KOPT-K1 (cell line): ENCODE data around the gene ANKRD11.
A peak's percentile ranks its signal among the peaks of the same experiment; 100 is the strongest.
"Not testable (repeated sequence)": the region's sequence is repeated elsewhere in the genome, so short reads cannot be mapped to it uniquely, and the experiment has no call there.

Source experiments
- H3K27ac ChIP-seq: fragments of 200-600 bp; sonication (generic); 2 replicates; pipeline ENCODE4 v1.5.1; 2016; ENCODE audit warnings: antibody characterized with exemption, mild to moderate bottlenecking, low read depth, low read length; ENCODE audit not compliant: poor library complexity, severe bottlenecking
- H3K36me3 ChIP-seq: fragments of 200-600 bp; sonication (generic); 2 replicates; pipeline ENCODE4 v1.5.1; 2017; ENCODE audit warnings: antibody characterized with exemption, mild to moderate bottlenecking, low read length, moderate library complexity; ENCODE audit not compliant: insufficient read depth
- H3K9me3 ChIP-seq: fragments of 200-600 bp; sonication (generic); 2 replicates; pipeline ENCODE4 v1.5.1; 2017; ENCODE audit warnings: antibody characterized with exemption, low read length, mild to moderate bottlenecking; ENCODE audit not compliant: insufficient read depth, poor library complexity, severe bottlenecking

The ANKRD11 gene

DNA sequence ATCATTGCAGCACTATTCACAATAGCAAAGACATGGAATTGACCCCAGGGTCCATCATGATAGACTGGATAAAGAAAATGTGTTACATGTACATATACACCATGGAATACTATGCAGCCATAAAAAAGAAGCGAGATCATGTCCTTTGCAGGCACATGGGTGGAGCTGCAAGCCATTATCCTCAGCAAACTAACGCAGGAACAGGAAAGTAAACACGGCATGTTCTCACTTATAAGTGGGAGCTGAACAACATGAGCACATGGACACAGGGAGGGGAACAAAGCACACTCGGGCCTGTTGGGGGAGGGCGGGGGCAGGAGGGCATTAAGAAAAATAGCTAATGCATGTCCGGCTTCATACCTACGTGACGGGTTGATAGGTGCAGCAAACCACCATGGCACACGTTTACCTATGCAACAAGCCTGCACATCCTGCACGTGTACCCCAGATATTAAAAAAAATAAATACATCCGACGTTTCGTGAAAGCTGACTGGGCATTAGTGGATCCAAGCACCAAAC, 243.9 kb downstream of the ANKRD11 start:
- no peak overlapping the region for H3K27ac ChIP-seq
- peaks cover 23% of the 10 kb centered on the region for H3K9me3 ChIP-seq
- no peaks in the 10 kb centered on the region for H3K36me3 ChIP-seq

- no peak overlapping the region for H3K27ac ChIP-seq
- no peaks in the 10 kb centered on the region for H3K36me3 ChIP-seq
- H3K9me3 ChIP-seq = peaks cover 13% of the 10 kb centered on the region
Measured at GRCh38 chr16:89244754-89245153, 245.6 kb downstream of the ANKRD11 start.

GRCh38 chr16:89244264-89244663, 246.1 kb downstream of the ANKRD11 start:
- H3K36me3 ChIP-seq, H3K27ac ChIP-seq: not testable (repeated sequence)
- peaks cover 12% of the 10 kb centered on the region for H3K9me3 ChIP-seq

DNA sequence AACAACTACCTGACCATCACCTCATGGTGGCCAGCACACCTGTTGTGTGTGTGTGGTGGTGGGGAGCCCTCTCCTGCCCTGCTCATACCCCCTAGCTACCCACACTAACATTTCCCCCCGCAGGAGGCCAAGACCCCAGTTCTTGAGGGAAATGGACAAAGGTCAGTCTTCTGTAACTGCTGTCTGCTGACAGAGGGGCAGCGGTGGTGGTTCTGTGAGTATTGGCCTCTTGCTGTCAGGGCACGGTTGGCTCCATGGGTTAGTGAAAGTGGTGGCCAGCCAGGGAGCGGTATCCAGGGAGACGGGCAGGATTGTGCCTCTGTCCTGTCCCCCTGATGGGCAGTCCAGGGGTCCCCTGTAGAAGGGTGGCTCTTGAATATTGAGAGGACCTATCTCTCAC, 246.7 kb downstream of the ANKRD11 start:
- H3K36me3 ChIP-seq = no peaks in the 10 kb centered on the region

GRCh38 chr16:89242795-89243200, 247.6 kb downstream of the ANKRD11 start:
- no peaks in the 10 kb centered on the region for H3K9me3 ChIP-seq
- H3K27ac ChIP-seq = no peak overlapping the region
- no peaks in the 10 kb centered on the region for H3K36me3 ChIP-seq

More for the DNA sequence above, 246.7 kb downstream of the ANKRD11 start:
- H3K27ac ChIP-seq = no peak overlapping the region
- H3K9me3 ChIP-seq = peaks cover 7% of the 10 kb centered on the region

DNA sequence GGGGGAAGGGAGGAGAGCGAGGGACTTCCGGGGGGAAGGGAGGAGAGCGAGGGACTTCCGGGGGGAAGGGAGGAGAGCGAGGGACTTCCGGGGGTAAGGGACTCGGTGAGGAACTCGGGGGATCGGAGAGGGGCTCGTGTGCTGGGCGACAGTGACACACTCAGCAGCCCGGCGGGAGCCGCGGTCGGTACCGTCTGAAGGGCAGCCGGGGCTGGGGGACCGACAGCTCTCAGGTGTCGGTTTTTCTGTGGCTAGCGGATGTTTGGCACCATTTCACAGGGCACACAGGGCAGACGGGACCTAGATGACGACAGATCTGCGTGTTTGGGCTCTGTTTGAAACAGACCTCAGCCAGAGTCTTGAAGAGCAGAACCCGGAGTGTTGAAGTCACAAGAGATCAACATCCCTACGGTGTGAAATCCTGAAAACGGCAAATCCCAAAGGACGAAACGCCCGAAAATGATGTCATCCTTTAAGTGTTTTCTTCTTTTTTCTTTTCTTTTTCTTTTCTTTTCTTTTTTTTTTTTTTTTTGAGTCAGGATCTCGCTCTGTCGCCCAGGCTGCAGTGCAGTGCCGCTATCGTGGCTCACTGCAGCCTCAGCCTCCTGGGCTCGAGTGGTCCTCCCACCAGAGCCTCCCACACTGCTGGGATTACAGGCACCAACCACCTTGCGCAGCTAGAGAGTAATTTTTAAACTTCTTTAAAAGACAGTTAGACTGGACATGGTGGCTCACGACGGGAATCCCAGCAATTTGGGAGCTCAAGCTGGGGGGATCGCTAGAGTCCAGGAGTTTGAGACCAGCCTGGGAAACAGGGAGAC, 249.0 kb downstream of the ANKRD11 start:
- Histone ChIP-seq H3K36me3 (no peaks in the 10 kb centered on the region), H3K27ac (peak overlapping the region; percentile 75), H3K9me3 (no peaks in the 10 kb centered on the region)

DNA sequence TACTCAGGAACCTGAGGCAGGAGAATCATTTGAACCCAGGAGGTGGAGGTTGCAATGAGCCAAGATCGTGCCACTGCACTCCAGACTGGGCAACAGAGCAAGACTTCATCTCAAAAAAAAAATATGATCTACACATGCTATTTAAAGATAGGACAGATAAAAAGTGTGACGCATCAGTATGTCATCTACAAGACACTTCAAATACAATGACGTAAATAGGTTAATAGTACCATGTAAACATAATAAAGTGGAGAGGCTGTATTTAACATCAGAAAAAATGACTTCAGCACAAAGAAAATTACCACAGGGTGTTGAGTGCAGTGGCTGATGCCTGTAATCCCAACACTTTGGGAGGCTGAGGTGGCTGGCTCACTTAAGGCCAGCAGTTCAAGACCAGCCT, 252.6 kb downstream of the ANKRD11 start:
- H3K27ac ChIP-seq = no peak overlapping the region
- H3K9me3 ChIP-seq = no peaks in the 10 kb centered on the region
- H3K36me3 ChIP-seq = peaks cover 17% of the 10 kb centered on the region

- Histone ChIP-seq H3K36me3 (peaks cover 55% of the 10 kb centered on the region), H3K27ac (no peak overlapping the region), H3K9me3 (no peaks in the 10 kb centered on the region)
Measured at GRCh38 chr16:89233678-89234490, 256.5 kb downstream of the ANKRD11 start.

DNA sequence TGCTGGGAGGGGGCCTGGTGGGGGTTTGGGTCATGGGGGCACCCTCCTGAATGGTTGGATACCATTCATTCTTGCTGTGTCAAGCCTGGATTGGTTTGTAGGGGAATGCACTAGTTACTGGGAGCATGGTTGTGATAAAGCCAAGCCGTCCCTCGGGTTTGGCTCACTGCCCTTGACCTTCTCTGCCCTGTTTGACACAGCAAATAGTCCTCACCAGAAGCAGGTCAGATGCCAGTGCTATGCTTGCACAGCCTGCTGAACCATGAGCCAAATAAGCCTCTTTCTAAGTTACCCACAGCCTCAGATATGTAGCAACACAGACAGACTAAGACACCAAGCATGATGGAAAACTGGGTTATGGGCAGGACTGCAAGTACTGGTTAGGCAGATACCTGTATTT, 258.3 kb downstream of the ANKRD11 start:
- no peak overlapping the region for H3K27ac ChIP-seq
- peaks cover 9% of the 10 kb centered on the region for H3K9me3 ChIP-seq
- H3K36me3 ChIP-seq = peaks cover 73% of the 10 kb centered on the region

DNA sequence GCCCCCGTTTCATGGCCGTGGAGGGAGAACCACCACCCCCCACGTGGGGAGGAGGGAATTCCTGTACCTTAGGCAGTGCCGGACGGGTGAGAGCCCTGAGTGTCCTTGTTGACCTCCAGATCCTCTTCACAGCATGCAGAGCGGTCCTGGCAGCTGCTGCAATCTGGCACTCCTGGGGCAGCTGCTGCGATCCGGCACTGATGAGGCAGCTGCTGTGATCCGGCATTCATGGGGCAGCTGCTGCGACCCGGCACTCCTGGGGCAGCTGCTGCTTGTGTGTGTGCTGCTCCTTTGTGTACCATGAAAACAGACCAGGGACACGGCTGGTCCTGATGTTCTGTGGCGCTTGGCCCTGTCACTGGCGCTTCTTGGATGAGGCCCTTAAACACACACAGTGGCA, 260.1 kb downstream of the ANKRD11 start:
- Histone ChIP-seq H3K36me3 (peaks cover 92% of the 10 kb centered on the region), H3K27ac (no peak overlapping the region), H3K9me3 (peaks cover 16% of the 10 kb centered on the region)

GRCh38 chr16:89224665-89225064, 265.7 kb downstream of the ANKRD11 start:
- peaks cover 90% of the 10 kb centered on the region for H3K36me3 ChIP-seq
- H3K9me3 ChIP-seq = peaks cover 16% of the 10 kb centered on the region
- H3K27ac ChIP-seq = no peak overlapping the region

DNA sequence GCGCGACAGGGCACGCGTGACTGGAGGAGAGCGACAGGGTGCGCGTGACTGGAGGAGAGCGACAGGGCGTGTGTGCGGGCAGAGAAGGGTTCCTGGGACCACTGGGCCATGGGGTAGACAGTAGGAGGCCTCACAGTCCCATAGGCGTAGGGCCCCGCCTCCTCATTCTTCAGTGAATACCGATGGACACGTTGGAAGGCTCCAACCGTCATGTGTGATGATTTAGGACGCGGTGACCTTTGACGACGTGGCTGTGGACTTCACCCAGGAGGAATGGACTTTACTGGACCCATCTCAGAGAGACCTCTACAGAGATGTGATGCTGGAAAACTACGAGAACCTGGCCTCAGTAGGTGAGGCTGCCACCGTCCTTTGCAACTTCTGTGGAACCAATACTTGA, 267.4 kb downstream of the ANKRD11 start:
- Histone ChIP-seq H3K9me3 (peaks cover 14% of the 10 kb centered on the region), H3K36me3 (peaks cover 76% of the 10 kb centered on the region), H3K27ac (no peak overlapping the region)

DNA sequence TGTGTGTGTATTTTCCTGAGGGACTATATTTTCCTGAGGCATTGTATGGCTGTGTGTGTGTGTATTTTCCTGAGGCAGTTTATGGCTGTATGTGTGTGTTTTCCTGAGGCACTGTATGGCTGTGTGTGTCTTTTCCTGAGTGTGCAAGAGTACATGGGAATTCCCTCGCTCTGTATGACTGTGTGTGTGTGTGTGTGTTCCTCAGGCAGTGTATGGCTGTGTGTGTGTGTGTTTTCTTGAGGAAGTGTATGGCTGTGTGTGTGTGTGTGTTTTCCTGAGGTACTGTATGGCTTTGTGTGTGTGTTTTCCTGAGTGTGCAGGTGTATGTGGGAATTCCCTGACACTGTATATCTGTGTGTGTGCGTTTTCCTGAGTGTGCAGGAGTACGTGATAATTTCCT, 268.8 kb downstream of the ANKRD11 start:
- no peak overlapping the region for H3K27ac ChIP-seq
- H3K36me3 ChIP-seq = peaks cover 63% of the 10 kb centered on the region
- H3K9me3 ChIP-seq = peaks cover 2% of the 10 kb centered on the region

DNA sequence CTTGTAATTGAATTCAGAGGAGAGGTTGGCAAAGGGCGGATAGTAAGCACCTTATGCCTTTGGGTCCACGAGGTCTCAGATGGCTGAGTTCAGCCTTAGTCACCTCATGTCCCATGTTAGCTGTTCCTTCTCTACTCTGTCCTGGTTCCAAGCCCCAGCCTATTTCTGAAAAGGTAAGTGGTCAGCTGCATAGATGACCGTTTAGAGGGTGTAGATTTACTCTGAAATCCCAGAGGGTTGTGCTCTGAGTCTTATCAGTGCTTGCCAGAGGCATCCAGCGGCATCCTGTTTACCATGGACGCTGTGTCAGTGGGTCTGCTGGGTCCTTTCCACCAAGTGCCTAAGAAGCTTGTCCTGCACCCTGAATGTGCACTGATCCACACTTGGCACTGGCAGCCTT, 271.0 kb downstream of the ANKRD11 start:
- Histone ChIP-seq H3K27ac (no peak overlapping the region), H3K36me3 (peaks cover 40% of the 10 kb centered on the region), H3K9me3 (no peaks in the 10 kb centered on the region)
